HG03469 (cell line): Measurements from ENCODE around the gene ARHGEF10L.

ENCODE experiments used
- ATAC-seq: cut with Tn5 transposase; IDR thresholded peaks from one replicate; pipeline ENCODE4 v1.9.1; 2021; ENCODE audit warnings: mild to moderate bottlenecking, moderate library complexity, moderate number of reproducible peaks; ENCODE audit not compliant: unreplicated experiment

ARHGEF10L gene

GRCh38 chr1:17669866-17670451 lies 130.5 kb downstream of the ARHGEF10L start:
- no peak for ATAC-seq

DNA sequence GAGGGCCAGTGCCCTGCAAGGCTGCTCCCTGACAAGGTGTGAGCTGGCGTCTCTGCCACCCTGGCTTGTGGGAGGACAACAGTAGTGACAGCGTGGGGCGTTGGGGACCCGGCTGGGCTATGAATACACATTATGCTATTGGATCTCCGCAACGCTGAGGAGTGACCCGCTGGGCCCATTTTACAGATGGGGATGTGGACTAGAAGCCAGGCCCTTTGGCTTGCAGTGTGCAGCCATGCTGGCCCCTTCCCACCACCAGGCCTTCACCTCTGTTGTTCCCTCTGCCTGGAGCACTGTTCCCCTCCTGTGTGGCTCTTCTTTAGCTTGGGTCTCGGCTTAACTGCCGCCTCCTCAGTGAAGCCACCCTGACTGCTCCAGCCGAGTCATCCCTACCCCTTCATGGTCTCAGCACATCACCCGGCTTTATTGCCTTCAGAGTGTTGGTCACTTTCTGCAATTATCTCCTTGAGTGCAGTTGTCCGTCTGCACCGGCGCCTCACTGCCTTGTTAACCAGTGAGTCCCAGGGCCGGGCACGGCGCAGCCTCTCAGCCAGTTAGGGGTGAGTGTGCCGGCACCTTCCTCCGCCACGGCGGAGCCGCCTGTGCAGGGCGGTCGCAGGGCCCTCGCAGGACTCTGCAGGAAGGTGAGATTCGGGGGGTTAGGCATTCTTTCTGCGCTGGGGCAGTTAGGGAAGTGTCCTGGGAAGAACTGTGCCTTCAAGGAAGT lies 131.3 kb downstream of the ARHGEF10L start:
- no peak for ATAC-seq

- no peak for ATAC-seq
These were observed 131.8 kb downstream of the ARHGEF10L start for GRCh38 chr1:17671314-17671705.

GRCh38 chr1:17671741-17672140 lies 132.2 kb downstream of the ARHGEF10L start:
- ATAC-seq, result no peak

- no peak for ATAC-seq
These were observed 132.7 kb downstream of the ARHGEF10L start for GRCh38 chr1:17672226-17672625.

- no peak for ATAC-seq
These were observed 134.0 kb downstream of the ARHGEF10L start for GRCh38 chr1:17673329-17674072.

GRCh38 chr1:17674726-17675500 lies 135.4 kb downstream of the ARHGEF10L start:
- no peak for ATAC-seq

DNA sequence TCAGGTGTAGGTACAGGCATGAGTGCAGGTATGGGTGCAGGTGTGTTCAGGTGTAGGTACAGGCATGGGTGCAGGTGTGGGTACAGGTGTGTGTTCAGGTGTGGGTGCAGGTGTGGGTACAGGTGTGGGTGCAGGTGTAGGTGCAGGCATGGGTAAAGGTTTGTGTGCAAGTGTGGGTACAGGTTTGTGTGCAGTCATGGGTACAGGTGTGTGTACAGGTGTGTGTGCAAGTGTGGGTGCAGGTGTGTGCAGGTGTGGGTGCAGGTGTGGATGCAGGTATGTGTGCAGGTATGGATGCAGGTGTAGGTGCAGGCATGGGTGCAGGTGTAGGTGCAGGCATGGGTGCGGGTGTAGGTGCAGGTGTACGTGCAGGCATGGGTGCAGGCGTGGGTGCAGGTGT lies 136.2 kb downstream of the ARHGEF10L start:
- ATAC-seq, result no peak

- no peak for ATAC-seq
These were observed 137.0 kb downstream of the ARHGEF10L start for GRCh38 chr1:17676387-17677060.

DNA sequence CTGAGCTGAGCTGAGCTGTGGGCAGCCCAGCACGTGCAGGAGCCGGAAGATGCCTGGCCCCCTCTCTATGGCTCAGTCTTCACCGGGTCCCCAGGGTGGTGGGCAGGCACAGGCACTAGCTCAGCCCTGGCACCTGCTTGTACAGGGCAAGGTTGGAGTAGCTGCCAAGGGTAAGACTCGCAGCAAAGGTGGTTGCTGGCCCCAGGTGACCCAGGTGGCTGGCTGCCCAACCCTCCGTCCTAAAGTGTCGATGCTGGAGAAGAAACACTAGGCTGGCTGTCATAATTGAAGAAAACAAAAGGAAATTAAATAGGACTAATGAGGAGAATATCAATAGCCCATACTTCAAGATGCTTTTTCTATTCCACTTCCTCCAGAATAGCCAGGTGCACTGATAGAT lies 138.5 kb downstream of the ARHGEF10L start:
- ATAC-seq, result no peak

- ATAC-seq, result no peak
These were observed 140.4 kb downstream of the ARHGEF10L start for GRCh38 chr1:17679856-17680255.

DNA sequence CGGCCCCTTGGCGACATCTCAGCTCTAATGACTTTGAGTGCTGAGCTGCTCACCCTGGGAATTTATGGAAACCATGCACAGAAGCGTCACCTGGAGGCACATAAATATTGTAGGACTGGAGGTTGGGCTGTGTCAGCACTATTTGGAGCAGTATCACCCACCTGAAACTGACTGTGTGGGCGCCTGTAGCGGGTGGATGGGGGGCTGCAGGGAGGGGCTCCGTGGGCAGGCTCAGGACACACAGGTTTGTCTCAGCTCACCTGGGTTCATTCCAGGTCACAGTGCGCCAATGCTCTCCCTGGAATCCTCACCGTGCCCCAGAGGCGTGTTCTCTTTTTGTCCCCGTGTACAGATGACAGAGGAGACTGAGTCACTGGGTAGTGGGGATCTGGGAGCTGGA lies 140.8 kb downstream of the ARHGEF10L start:
- ATAC-seq, result no peak

DNA sequence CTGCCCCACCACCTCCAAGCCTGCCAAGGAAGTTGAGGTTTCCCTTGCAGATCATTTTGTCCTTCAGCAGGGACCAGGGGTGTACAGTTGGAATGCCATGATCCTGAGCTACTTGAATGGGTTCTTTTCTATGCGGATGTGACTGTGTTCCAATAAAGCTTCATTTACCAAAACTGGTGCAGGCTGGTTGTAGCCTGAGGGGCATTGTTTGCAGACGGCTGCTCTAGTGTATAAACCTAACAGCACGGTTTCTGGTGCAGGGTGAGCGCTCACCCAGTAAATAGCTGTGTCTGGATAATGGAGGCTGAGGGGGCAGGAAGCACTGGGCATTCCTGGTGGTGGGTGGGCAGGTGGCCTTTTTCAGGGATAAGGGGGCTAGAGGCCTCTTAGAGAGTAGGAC lies 142.9 kb downstream of the ARHGEF10L start:
- no peak for ATAC-seq

DNA sequence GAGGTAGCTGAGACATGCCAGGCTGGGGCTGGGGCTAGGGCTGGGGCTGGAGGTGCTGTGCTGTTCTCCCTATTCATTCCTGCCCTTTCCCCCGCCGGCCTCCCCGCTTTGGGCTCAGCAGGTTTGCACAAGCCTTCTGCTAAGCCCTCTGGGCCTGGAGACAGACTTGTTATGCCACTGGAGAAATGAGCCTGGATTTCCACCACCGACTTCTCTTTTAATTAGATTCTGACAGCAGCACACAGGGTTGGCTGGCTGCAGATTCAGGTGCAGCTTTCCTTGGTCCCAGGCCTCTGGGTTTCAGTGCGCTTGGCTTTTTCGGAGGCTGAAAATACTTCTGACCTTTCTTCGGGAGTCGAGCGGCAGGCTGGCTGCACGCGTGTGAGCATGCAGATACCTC lies 144.1 kb downstream of the ARHGEF10L start:
- ATAC-seq, result no peak

GRCh38 chr1:17684810-17685209 lies 145.3 kb downstream of the ARHGEF10L start:
- ATAC-seq, result no peak

GRCh38 chr1:17686258-17686657 lies 146.8 kb downstream of the ARHGEF10L start:
- ATAC-seq, result no peak

GRCh38 chr1:17687145-17687544 lies 147.6 kb downstream of the ARHGEF10L start:
- ATAC-seq, result no peak

- no peak for ATAC-seq
These were observed 148.8 kb downstream of the ARHGEF10L start for GRCh38 chr1:17688217-17688810.

DNA sequence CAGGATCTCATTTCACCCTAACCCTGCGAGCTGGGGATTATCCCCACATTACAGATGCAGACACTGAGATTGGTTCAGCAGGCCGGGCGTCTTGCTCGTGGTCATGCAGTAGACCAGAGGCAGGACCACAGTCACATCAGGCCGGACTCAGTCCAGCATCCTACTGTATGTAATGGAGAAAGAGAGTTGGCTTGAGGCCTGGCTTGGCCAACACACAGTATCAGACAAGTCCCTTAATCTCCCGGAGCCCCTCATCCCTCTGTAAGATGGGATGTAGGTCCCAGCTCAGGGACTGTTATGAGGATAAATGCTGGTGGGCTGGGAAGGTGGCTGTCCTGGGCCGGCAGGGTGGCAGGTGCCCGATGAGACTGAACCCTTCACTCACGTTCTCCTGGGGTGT lies 149.5 kb downstream of the ARHGEF10L start:
- no peak for ATAC-seq

GRCh38 chr1:17690906-17691634 lies 151.6 kb downstream of the ARHGEF10L start:
- ATAC-seq, result no peak
